A549 (cell line): ENCODE data around the gene TBX15.

Source experiments
- EP300 ChIP-seq, 2 experiments: fragments of >200 bp; sonication (Bioruptor Twin); formaldehyde crosslinking; IDR thresholded peaks; 2 replicates in 1 of 2; 3 replicates in 1 of 2; pipeline ENCODE4 v1.6.1; 2016 to 2017
- HDAC2 ChIP-seq: fragments of 200-600 bp; sonication (generic); IDR thresholded peaks from 2 replicates; pipeline ENCODE4 v1.6.1; 2016
- JUN ChIP-seq, 2 experiments: fragments of >200 bp; sonication (Bioruptor Twin); formaldehyde crosslinking; IDR thresholded peaks; 2 replicates in 1 of 2; 3 replicates in 1 of 2; pipeline ENCODE4 v1.6.1; 2016 to 2017
- POLR2A ChIP-seq: IDR thresholded peaks from 2 replicates; pipeline ENCODE4 v1.6.1; 2012; ENCODE audit warnings: mild to moderate bottlenecking, low read length
- RFX5 ChIP-seq: fragments of 450-650 bp; IDR thresholded peaks from 2 replicates; pipeline ENCODE4 v1.7.1; 2014; ENCODE audit warnings: antibody characterized with exemption, mild to moderate bottlenecking, moderate library complexity
- ZNF302 ChIP-seq: fragments of 250-450 bp; sonication (Bioruptor Pico); IDR thresholded peaks from 2 replicates; pipeline ENCODE4 v1.9.0; 2021; ENCODE audit warnings: inconsistent platforms, mild to moderate bottlenecking, moderate library complexity
- TF ChIP-seq, protein P1 (sequence below): fragments of >200 bp; sonication (Bioruptor Twin); formaldehyde crosslinking; IDR thresholded peaks from 3 replicates; pipeline ENCODE4 v1.5.1; 2016

DNA sequence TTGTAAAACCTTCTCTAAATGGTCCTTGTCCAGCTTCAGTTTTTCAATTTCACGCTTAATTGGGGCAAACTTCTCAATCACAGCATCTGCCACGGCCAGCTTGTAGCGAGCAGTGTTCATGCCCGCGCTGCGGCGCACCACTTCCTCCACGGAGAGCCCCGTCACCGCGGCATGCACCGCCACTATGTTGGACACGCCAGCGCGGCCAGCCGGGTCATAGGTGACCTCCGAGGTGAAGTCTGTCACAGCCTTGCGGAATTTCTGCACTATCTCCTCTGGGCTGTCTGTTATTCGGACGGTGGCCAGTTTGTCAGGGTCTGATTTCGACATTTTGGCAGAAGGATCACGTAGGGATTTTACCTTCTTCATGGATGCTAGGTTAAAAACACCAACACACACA lies 44.8 kb upstream of the TBX15 start:
- TF ChIP-seq, protein P1, sequence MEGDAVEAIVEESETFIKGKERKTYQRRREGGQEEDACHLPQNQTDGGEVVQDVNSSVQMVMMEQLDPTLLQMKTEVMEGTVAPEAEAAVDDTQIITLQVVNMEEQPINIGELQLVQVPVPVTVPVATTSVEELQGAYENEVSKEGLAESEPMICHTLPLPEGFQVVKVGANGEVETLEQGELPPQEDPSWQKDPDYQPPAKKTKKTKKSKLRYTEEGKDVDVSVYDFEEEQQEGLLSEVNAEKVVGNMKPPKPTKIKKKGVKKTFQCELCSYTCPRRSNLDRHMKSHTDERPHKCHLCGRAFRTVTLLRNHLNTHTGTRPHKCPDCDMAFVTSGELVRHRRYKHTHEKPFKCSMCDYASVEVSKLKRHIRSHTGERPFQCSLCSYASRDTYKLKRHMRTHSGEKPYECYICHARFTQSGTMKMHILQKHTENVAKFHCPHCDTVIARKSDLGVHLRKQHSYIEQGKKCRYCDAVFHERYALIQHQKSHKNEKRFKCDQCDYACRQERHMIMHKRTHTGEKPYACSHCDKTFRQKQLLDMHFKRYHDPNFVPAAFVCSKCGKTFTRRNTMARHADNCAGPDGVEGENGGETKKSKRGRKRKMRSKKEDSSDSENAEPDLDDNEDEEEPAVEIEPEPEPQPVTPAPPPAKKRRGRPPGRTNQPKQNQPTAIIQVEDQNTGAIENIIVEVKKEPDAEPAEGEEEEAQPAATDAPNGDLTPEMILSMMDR = no peak
- TF ChIP-seq EP300 (IDR thresholded peaks at IDR 0.05) = no peak
- TF ChIP-seq ZNF302 (CRISPR knock-in tag) = no peak
- TF ChIP-seq JUN (IDR thresholded peaks at IDR 0.05) = no peak
- TF ChIP-seq HDAC2 = no peak
- no peak for TF ChIP-seq POLR2A
- no peak for TF ChIP-seq RFX5
